ENCODE measurements around the gene NEK8.

The NEK8 gene

GRCh38 chr17:28763137-28763799 lies 34.7 kb downstream of the NEK8 start:
- Histone ChIP-seq H3K9me2 (replicated peaks; ENCODE audit: insufficient read depth, low read length) (no peaks in the 10 kb centered on the region), H3K79me2 (ENCODE audit: insufficient read depth, low read length) (peaks cover 11% of the 10 kb centered on the region; the same call in 1 of the 2 replicates), H3K9me3 (ENCODE audit: insufficient read depth, low read length) (no peaks in the 10 kb centered on the region), H3K9ac (ENCODE audit: low read length) (no peak overlapping the region), H2AFZ (ENCODE audit: low read depth, low read length, severe bottlenecking) (no peak overlapping the region), H3K36me3 (ENCODE audit: low read length) (no peaks in the 10 kb centered on the region), H3F3A (ENCODE audit: insufficient read depth) (0 out of 2 replicates have a peak, but pooled peaks cover 12% of the 10 kb centered on the region), H3K4me3 (ENCODE audit: insufficient read depth, low read length, poor library complexity, severe bottlenecking) (no peak overlapping the region), H3K27me3 (ENCODE audit: low read length) (no peaks in the 10 kb centered on the region), H3K27ac (ENCODE audit: low read depth, low read length) (no peak overlapping the region), H3K4me2 (ENCODE audit: low read depth, low read length, poor library complexity, severe bottlenecking) (no peak overlapping the region), H4K20me1 (ENCODE audit: low read depth, low read length) (no peaks in the 10 kb centered on the region)
- TF ChIP-seq EZH2phosphoT487 (conservative IDR thresholded peaks at IDR 0.05; ENCODE audit: low read length): no peak

- TF ChIP-seq EZH2phosphoT487 (conservative IDR thresholded peaks at IDR 0.05; ENCODE audit: low read length) (no peak), CTCF (IDR thresholded peaks at IDR 0.05; ENCODE audit: insufficient read depth, low read length, poor library complexity, severe bottlenecking) (peak; percentile 96)
- Histone ChIP-seq H3K9me2 (replicated peaks; ENCODE audit: insufficient read depth, low read length) (no peaks in the 10 kb centered on the region), H3F3A (ENCODE audit: insufficient read depth) (0 out of 2 replicates have a peak, but pooled peaks cover 12% of the 10 kb centered on the region), H3K27me3 (ENCODE audit: low read length) (no peaks in the 10 kb centered on the region), H3K79me2 (ENCODE audit: insufficient read depth, low read length) (peaks cover 11% of the 10 kb centered on the region; the same call in 1 of the 2 replicates), H3K4me3 (ENCODE audit: insufficient read depth, low read length, poor library complexity, severe bottlenecking) (no peak overlapping the region), H3K36me3 (ENCODE audit: low read length) (no peaks in the 10 kb centered on the region), H3K4me2 (ENCODE audit: low read depth, low read length, poor library complexity, severe bottlenecking) (no peak overlapping the region), H3K9ac (ENCODE audit: low read length) (no peak overlapping the region), H2AFZ (ENCODE audit: low read depth, low read length, severe bottlenecking) (no peak overlapping the region), H4K20me1 (ENCODE audit: low read depth, low read length) (no peaks in the 10 kb centered on the region), H3K9me3 (ENCODE audit: insufficient read depth, low read length) (no peaks in the 10 kb centered on the region), H3K27ac (ENCODE audit: low read depth, low read length) (no peak overlapping the region)
These were observed 35.2 kb downstream of the NEK8 start for GRCh38 chr17:28763804-28764266.

- Histone ChIP-seq H3K9me2 (replicated peaks; ENCODE audit: insufficient read depth, low read length) (no peaks in the 10 kb centered on the region), H3K9ac (ENCODE audit: low read length) (no peak overlapping the region), H2AFZ (ENCODE audit: low read depth, low read length, severe bottlenecking) (no peak overlapping the region), H3K79me2 (ENCODE audit: insufficient read depth, low read length) (peaks cover 15% of the 10 kb centered on the region; the same call in 1 of the 2 replicates), H3K4me2 (ENCODE audit: low read depth, low read length, poor library complexity, severe bottlenecking) (no peak overlapping the region), H3F3A (ENCODE audit: insufficient read depth) (0 out of 2 replicates have a peak, but pooled peaks cover 12% of the 10 kb centered on the region), H3K27ac (ENCODE audit: low read depth, low read length) (no peak overlapping the region), H3K4me3 (ENCODE audit: insufficient read depth, low read length, poor library complexity, severe bottlenecking) (no peak overlapping the region), H3K9me3 (ENCODE audit: insufficient read depth, low read length) (no peaks in the 10 kb centered on the region), H3K36me3 (ENCODE audit: low read length) (no peaks in the 10 kb centered on the region), H3K27me3 (ENCODE audit: low read length) (no peaks in the 10 kb centered on the region), H4K20me1 (ENCODE audit: low read depth, low read length) (no peaks in the 10 kb centered on the region)
- TF ChIP-seq CTCF (IDR thresholded peaks at IDR 0.05; ENCODE audit: insufficient read depth, low read length, poor library complexity, severe bottlenecking) (no peak), EZH2phosphoT487 (conservative IDR thresholded peaks at IDR 0.05; ENCODE audit: low read length) (no peak)
These were observed 36.5 kb downstream of the NEK8 start for GRCh38 chr17:28765038-28765437.

GRCh38 chr17:28773736-28774135 lies 45.1 kb downstream of the NEK8 start:
- Histone ChIP-seq H3K4me3 (ENCODE audit: insufficient read depth, low read length, poor library complexity, severe bottlenecking) (no peak overlapping the region), H3K36me3 (ENCODE audit: low read length) (no peaks in the 10 kb centered on the region), H3K79me2 (ENCODE audit: insufficient read depth, low read length) (peaks cover 61% of the 10 kb centered on the region), H3K9me3 (ENCODE audit: insufficient read depth, low read length) (no peaks in the 10 kb centered on the region), H3K27me3 (ENCODE audit: low read length) (no peaks in the 10 kb centered on the region), H4K20me1 (ENCODE audit: low read depth, low read length) (no peaks in the 10 kb centered on the region), H3K9me2 (replicated peaks; ENCODE audit: insufficient read depth, low read length) (no peaks in the 10 kb centered on the region), H2AFZ (ENCODE audit: low read depth, low read length, severe bottlenecking) (no peak overlapping the region), H3K9ac (ENCODE audit: low read length) (no peak overlapping the region), H3F3A (ENCODE audit: insufficient read depth) (no peaks in the 10 kb centered on the region), H3K27ac (ENCODE audit: low read depth, low read length) (no peak overlapping the region), H3K4me2 (ENCODE audit: low read depth, low read length, poor library complexity, severe bottlenecking) (no peak overlapping the region)
- TF ChIP-seq CTCF (IDR thresholded peaks at IDR 0.05; ENCODE audit: insufficient read depth, low read length, poor library complexity, severe bottlenecking) (no peak), EZH2phosphoT487 (conservative IDR thresholded peaks at IDR 0.05; ENCODE audit: low read length) (no peak)

Measured in SU-DHL-6 (cell line).